H9 (cell line): ENCODE measurements around the gene GRM5. TPM values are rescaled to one million over a fixed set of nuclear protein-coding genes. Genes with fewer than 3 reads are reported as not detected.

Experiments
- DNase-seq: peaks from one replicate; pipeline ENCODE4 v3.0.0-alpha.2; 2017
- H2AFZ ChIP-seq: one replicate; pipeline ENCODE4 v1.6.1; 2013; ENCODE audit warnings: mild to moderate bottlenecking, low read length, control low read depth, moderate library complexity
- H2AK5ac ChIP-seq: 2 replicates; pipeline ENCODE4 v1.6.1; 2013; ENCODE audit warnings: low read length, control low read depth, mixed read lengths; ENCODE audit not compliant: insufficient read length
- H2BK120ac ChIP-seq: one replicate; pipeline ENCODE4 v1.6.1; 2013; ENCODE audit warnings: low read depth, mild to moderate bottlenecking, low read length, control low read depth, inconsistent platforms; ENCODE audit not compliant: poor library complexity, severe bottlenecking
- H2BK12ac ChIP-seq: 2 replicates; pipeline ENCODE4 v1.6.1; 2013; ENCODE audit warnings: low read length, control low read depth, mixed read lengths, low read depth; ENCODE audit not compliant: insufficient read length
- H2BK15ac ChIP-seq: 2 replicates; pipeline ENCODE4 v1.6.1; 2013; ENCODE audit warnings: low read depth, low read length, control low read depth
- H2BK20ac ChIP-seq: one replicate; pipeline ENCODE4 v1.6.1; 2013; ENCODE audit warnings: low read depth, mild to moderate bottlenecking, low read length, control low read depth, inconsistent platforms; ENCODE audit not compliant: poor library complexity, severe bottlenecking
- H2BK5ac ChIP-seq: 2 replicates; pipeline ENCODE4 v1.6.1; 2013; ENCODE audit warnings: low read length, control low read depth, mixed read lengths; ENCODE audit not compliant: insufficient read length
- H3K14ac ChIP-seq: 2 replicates; pipeline ENCODE4 v1.6.1; 2013; ENCODE audit warnings: low read length, control low read depth; ENCODE audit not compliant: insufficient read depth
- H3K18ac ChIP-seq: 2 replicates; pipeline ENCODE4 v1.6.1; 2013; ENCODE audit warnings: low read depth, mild to moderate bottlenecking, mixed read lengths, low read length, control low read depth; ENCODE audit not compliant: insufficient read length
- H3K23ac ChIP-seq: 2 replicates; pipeline ENCODE4 v1.6.1; 2013; ENCODE audit warnings: low read length, control low read depth, mixed read lengths, low read depth; ENCODE audit not compliant: insufficient read length
- H3K23me2 ChIP-seq: 2 replicates; pipeline ENCODE4 v1.6.1; 2013; ENCODE audit warnings: low read depth, mild to moderate bottlenecking, mixed read lengths, low read length, control low read depth; ENCODE audit not compliant: insufficient read length, poor library complexity, severe bottlenecking
- H3K27ac ChIP-seq: 2 replicates; pipeline ENCODE4 v1.5.1; 2013; ENCODE audit warnings: low read length, control low read depth, mixed read lengths, low read depth; ENCODE audit not compliant: insufficient read length
- H3K27me3 ChIP-seq: 2 replicates; pipeline ENCODE4 v1.6.1; 2013; ENCODE audit warnings: low read length, control low read depth, inconsistent platforms; ENCODE audit not compliant: insufficient read depth
- H3K4ac ChIP-seq: 2 replicates; pipeline ENCODE4 v1.6.1; 2013; ENCODE audit warnings: low read depth, mild to moderate bottlenecking, control low read depth, inconsistent platforms, low read length, moderate library complexity
- H3K4me1 ChIP-seq: 2 replicates; pipeline ENCODE4 v1.6.1; 2013; ENCODE audit warnings: low read length, control low read depth, inconsistent platforms; ENCODE audit not compliant: insufficient read depth
- H3K4me2 ChIP-seq: 2 replicates; pipeline ENCODE4 v1.6.1; 2013; ENCODE audit warnings: low read length, control low read depth, mixed read lengths; ENCODE audit not compliant: insufficient read length, insufficient read depth
- H3K56ac ChIP-seq: 2 replicates; pipeline ENCODE4 v1.6.1; 2013; ENCODE audit warnings: low read depth, mild to moderate bottlenecking, mixed read lengths, low read length, control low read depth; ENCODE audit not compliant: insufficient read length
- H3K79me1 ChIP-seq: 2 replicates; pipeline ENCODE4 v1.6.1; 2013; ENCODE audit warnings: low read depth, mild to moderate bottlenecking, moderate library complexity, low read length, control low read depth, inconsistent platforms; ENCODE audit not compliant: insufficient read depth, poor library complexity, severe bottlenecking
- H3K79me2 ChIP-seq: 2 replicates; pipeline ENCODE4 v1.6.1; 2013; ENCODE audit warnings: low read length, control low read depth, inconsistent platforms; ENCODE audit not compliant: insufficient read depth
- H3K9ac ChIP-seq: 2 replicates; pipeline ENCODE4 v1.6.1; 2013; ENCODE audit warnings: low read length, control low read depth, mixed read lengths; ENCODE audit not compliant: insufficient read length; ENCODE audit errors: extremely low read depth
- H3K9me3 ChIP-seq: one replicate; pipeline ENCODE4 v1.6.1; 2013; ENCODE audit warnings: low read depth, low read length, inconsistent platforms; ENCODE audit not compliant: control insufficient read depth
- H3T11ph ChIP-seq: one replicate; pipeline ENCODE4 v1.6.1; 2013; ENCODE audit warnings: mild to moderate bottlenecking, low read length, control low read depth, inconsistent platforms
- H4K20me1 ChIP-seq: one replicate; pipeline ENCODE4 v1.6.1; 2013; ENCODE audit not compliant: control insufficient read depth, insufficient read length, insufficient read depth
- H4K5ac ChIP-seq: 2 replicates; pipeline ENCODE4 v1.6.1; 2013; ENCODE audit warnings: low read depth, mild to moderate bottlenecking, mixed read lengths, low read length, control low read depth; ENCODE audit not compliant: insufficient read length
- H4K8ac ChIP-seq: replicated peaks from 2 replicates; pipeline ENCODE4 v1.6.1; 2013; ENCODE audit warnings: low read length, control low read depth, mixed read lengths, low read depth; ENCODE audit not compliant: insufficient read length
- H4K91ac ChIP-seq: 2 replicates; pipeline ENCODE4 v1.6.1; 2013; ENCODE audit warnings: low read depth, mild to moderate bottlenecking, moderate library complexity, mixed read lengths, low read length, control low read depth; ENCODE audit not compliant: insufficient read length
- H3K27ac Mint-ChIP-seq, 3 experiments: 2 replicates in 2 of 3; 3 replicates in 1 of 3; pipeline ENCODE4 v1.8.0; 2020 to 2021; ENCODE audit warnings: mixed read lengths in 3 of 3, mild to moderate bottlenecking in 1 of 3, moderate library complexity in 1 of 3
- H3K27me3 Mint-ChIP-seq: 2 replicates; pipeline ENCODE4 v1.8.0; 2021; ENCODE audit warnings: low read depth, mild to moderate bottlenecking, moderate library complexity, mixed read lengths
- H3K36me3 Mint-ChIP-seq, 3 experiments: 2 replicates in 2 of 3; 3 replicates in 1 of 3; pipeline ENCODE4 v1.8.0; 2020 to 2021; ENCODE audit warnings: low read depth in 3 of 3, mixed read lengths in 3 of 3; ENCODE audit not compliant: insufficient read depth in 1 of 3
- H3K4me1 Mint-ChIP-seq, 2 experiments: 2 replicates each; pipeline ENCODE4 v1.8.0; 2020; ENCODE audit warnings: mixed read lengths in 2 of 2
- H3K4me3 Mint-ChIP-seq, 2 experiments: 2 replicates in 1 of 2; 3 replicates in 1 of 2; pipeline ENCODE4 v1.8.0; 2020 to 2021; ENCODE audit warnings: mild to moderate bottlenecking in 2 of 2, mixed read lengths in 2 of 2, moderate library complexity in 1 of 2
- H3K9me3 Mint-ChIP-seq, 2 experiments: 2 replicates in 1 of 2; 3 replicates in 1 of 2; pipeline ENCODE4 v1.8.0; 2020; ENCODE audit warnings: mild to moderate bottlenecking in 2 of 2, mixed read lengths in 2 of 2, moderate library complexity in 1 of 2
- WGBS: extraction: QIAGEN DNeasy Blood & Tissue Kit; methylation state at CpG from one replicate; pipeline ENCODE4 v1.1.7; 2013; ENCODE audit warnings: missing lambda C conversion rate, low lambda C conversion rate, mixed read lengths; ENCODE audit not compliant: insufficient read length; ENCODE audit errors: extremely low coverage; 5-methylcytosine and 5-hydroxymethylcytosine counted together
- total RNA-seq: library from RNA; stranded (reverse); gene quantifications from 2 replicates; pipeline ENCODE4 v1.2.1, GENCODE V29; 2021
- TF ChIP-seq, protein P1 (sequence below): fragments of 200-600 bp; sonication (generic); conservative IDR thresholded peaks from 3 replicates; pipeline ENCODE4 v1.8.0; 2021; ENCODE audit warnings: antibody characterized with exemption, mild to moderate bottlenecking

GRM5 gene
- total RNA-seq, 1 experiment from 2014 or later, result not detected

- no peak for DNase-seq
These were observed 524.8 kb downstream of the GRM5 start for GRCh38 chr11:88541006-88541405.

More at GRCh38 chr11:88541006-88541405, 524.8 kb downstream of the GRM5 start:
- H2BK15ac ChIP-seq, result no peak overlapping the region
- TF ChIP-seq, protein P1, sequence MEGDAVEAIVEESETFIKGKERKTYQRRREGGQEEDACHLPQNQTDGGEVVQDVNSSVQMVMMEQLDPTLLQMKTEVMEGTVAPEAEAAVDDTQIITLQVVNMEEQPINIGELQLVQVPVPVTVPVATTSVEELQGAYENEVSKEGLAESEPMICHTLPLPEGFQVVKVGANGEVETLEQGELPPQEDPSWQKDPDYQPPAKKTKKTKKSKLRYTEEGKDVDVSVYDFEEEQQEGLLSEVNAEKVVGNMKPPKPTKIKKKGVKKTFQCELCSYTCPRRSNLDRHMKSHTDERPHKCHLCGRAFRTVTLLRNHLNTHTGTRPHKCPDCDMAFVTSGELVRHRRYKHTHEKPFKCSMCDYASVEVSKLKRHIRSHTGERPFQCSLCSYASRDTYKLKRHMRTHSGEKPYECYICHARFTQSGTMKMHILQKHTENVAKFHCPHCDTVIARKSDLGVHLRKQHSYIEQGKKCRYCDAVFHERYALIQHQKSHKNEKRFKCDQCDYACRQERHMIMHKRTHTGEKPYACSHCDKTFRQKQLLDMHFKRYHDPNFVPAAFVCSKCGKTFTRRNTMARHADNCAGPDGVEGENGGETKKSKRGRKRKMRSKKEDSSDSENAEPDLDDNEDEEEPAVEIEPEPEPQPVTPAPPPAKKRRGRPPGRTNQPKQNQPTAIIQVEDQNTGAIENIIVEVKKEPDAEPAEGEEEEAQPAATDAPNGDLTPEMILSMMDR, result no peak
- H3K9ac ChIP-seq, result no peak overlapping the region
- no peak overlapping the region for H3K18ac ChIP-seq
- Mint-ChIP-seq H3K27ac (no peak overlapping the region), H3K4me1 (peaks cover 4 to 5% of the 10 kb centered on the region in 2 experiments), H3K27me3 (no peaks in the 10 kb centered on the region), H3K36me3 (no peaks in the 10 kb centered on the region), H3K4me3 (no peak overlapping the region), H3K9me3 (no peaks in the 10 kb centered on the region)
- no peak overlapping the region for H2AK5ac ChIP-seq
- no peak overlapping the region for H3K4me2 ChIP-seq
- H3K23ac ChIP-seq, result no peak overlapping the region
- no peaks in the 10 kb centered on the region for H3K79me1 ChIP-seq
- no peaks in the 10 kb centered on the region for H3K79me2 ChIP-seq
- no peaks in the 10 kb centered on the region for H3K4me1 ChIP-seq
- H3K56ac ChIP-seq, result no peak overlapping the region
- no peak overlapping the region for H3K27ac ChIP-seq
- no CpG with 5 or more reads among the region's 6 CpGs for WGBS
- H4K20me1 ChIP-seq, result no peaks in the 10 kb centered on the region
- H3K23me2 ChIP-seq, result no peaks in the 10 kb centered on the region
- H2BK12ac ChIP-seq, result no peak overlapping the region
- H3K27me3 ChIP-seq, result no peaks in the 10 kb centered on the region
- H2BK120ac ChIP-seq, result no peak overlapping the region
- H4K91ac ChIP-seq, result no peak overlapping the region
- H4K8ac ChIP-seq, result no peak overlapping the region
- no peak overlapping the region for H3T11ph ChIP-seq
- H2AFZ ChIP-seq, result no peak overlapping the region
- no peak overlapping the region for H4K5ac ChIP-seq
- no peak overlapping the region for H3K4ac ChIP-seq
- no peaks in the 10 kb centered on the region for H3K9me3 ChIP-seq
- no peak overlapping the region for H2BK20ac ChIP-seq
- no peak overlapping the region for H3K14ac ChIP-seq
- H2BK5ac ChIP-seq, result no peak overlapping the region
